ENCODE data around the gene FCHSD2.

- TF ChIP-seq, protein P1, sequence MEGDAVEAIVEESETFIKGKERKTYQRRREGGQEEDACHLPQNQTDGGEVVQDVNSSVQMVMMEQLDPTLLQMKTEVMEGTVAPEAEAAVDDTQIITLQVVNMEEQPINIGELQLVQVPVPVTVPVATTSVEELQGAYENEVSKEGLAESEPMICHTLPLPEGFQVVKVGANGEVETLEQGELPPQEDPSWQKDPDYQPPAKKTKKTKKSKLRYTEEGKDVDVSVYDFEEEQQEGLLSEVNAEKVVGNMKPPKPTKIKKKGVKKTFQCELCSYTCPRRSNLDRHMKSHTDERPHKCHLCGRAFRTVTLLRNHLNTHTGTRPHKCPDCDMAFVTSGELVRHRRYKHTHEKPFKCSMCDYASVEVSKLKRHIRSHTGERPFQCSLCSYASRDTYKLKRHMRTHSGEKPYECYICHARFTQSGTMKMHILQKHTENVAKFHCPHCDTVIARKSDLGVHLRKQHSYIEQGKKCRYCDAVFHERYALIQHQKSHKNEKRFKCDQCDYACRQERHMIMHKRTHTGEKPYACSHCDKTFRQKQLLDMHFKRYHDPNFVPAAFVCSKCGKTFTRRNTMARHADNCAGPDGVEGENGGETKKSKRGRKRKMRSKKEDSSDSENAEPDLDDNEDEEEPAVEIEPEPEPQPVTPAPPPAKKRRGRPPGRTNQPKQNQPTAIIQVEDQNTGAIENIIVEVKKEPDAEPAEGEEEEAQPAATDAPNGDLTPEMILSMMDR (IDR thresholded peaks at IDR 0.05): no peak
- no peak for TF ChIP-seq POLR2AphosphoS5 (IDR thresholded peaks at IDR 0.05)
Measured at GRCh38 chr11:73167363-73167954, 25.3 kb upstream of the FCHSD2 start.

Data from suprapubic skin (tissue), 3 donors.